Adrenal gland (tissue), 5 donors: ENCODE results near the gene CYTH3.

Experiments used
- POLR2A ChIP-seq, 2 donors: fragments of 450-650 bp; IDR thresholded peaks; one replicate each; pipeline ENCODE4 v1.6.1; 2017; ENCODE audit warnings: antibody characterized with exemption in 2 of 2, mild to moderate bottlenecking in 2 of 2, moderate library complexity in 1 of 2
- TF ChIP-seq, protein P1 (sequence below), 6 experiments: fragments of 450-650 bp in 4 of 6; fragments of 200-600 bp in 2 of 6; sonication (generic) in 1 of 6; IDR thresholded peaks; 1 replicate in 5 of 6; 2 replicates in 1 of 6; pipeline versions ENCODE4 v1.5.1 to v1.8.0; 2016 to 2021; ENCODE audit warnings: antibody characterized with exemption in 6 of 6, mild to moderate bottlenecking in 2 of 6, moderate library complexity in 1 of 6
- donor health status: DM: no; HTN: no; CAD: no.

DNA sequence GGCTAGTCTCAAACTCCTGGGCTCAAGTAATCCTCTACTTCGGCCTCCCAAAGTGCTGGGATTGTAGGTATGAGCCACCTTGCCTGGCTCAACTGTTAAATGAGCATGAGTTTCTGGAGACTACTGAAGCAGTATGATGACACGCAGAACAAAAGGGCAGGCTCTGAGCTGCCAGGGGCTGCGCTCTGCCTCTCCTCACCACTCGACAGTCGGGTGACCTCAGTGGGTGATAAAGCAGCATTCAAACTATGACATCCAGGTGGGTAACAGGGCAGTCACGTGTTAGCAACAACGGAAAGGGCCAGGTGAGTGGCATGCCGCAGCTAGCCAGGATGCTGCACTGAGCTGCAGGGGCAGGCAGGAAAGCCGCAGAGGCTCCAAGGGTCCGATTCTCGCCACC, 71.5 kb downstream of the CYTH3 start:
- TF ChIP-seq, protein P1, sequence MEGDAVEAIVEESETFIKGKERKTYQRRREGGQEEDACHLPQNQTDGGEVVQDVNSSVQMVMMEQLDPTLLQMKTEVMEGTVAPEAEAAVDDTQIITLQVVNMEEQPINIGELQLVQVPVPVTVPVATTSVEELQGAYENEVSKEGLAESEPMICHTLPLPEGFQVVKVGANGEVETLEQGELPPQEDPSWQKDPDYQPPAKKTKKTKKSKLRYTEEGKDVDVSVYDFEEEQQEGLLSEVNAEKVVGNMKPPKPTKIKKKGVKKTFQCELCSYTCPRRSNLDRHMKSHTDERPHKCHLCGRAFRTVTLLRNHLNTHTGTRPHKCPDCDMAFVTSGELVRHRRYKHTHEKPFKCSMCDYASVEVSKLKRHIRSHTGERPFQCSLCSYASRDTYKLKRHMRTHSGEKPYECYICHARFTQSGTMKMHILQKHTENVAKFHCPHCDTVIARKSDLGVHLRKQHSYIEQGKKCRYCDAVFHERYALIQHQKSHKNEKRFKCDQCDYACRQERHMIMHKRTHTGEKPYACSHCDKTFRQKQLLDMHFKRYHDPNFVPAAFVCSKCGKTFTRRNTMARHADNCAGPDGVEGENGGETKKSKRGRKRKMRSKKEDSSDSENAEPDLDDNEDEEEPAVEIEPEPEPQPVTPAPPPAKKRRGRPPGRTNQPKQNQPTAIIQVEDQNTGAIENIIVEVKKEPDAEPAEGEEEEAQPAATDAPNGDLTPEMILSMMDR (IDR thresholded peaks at IDR 0.05) = no peak
- no peak for TF ChIP-seq POLR2A (IDR thresholded peaks at IDR 0.05)
